ENCODE measurements around the gene CD82.

DNA sequence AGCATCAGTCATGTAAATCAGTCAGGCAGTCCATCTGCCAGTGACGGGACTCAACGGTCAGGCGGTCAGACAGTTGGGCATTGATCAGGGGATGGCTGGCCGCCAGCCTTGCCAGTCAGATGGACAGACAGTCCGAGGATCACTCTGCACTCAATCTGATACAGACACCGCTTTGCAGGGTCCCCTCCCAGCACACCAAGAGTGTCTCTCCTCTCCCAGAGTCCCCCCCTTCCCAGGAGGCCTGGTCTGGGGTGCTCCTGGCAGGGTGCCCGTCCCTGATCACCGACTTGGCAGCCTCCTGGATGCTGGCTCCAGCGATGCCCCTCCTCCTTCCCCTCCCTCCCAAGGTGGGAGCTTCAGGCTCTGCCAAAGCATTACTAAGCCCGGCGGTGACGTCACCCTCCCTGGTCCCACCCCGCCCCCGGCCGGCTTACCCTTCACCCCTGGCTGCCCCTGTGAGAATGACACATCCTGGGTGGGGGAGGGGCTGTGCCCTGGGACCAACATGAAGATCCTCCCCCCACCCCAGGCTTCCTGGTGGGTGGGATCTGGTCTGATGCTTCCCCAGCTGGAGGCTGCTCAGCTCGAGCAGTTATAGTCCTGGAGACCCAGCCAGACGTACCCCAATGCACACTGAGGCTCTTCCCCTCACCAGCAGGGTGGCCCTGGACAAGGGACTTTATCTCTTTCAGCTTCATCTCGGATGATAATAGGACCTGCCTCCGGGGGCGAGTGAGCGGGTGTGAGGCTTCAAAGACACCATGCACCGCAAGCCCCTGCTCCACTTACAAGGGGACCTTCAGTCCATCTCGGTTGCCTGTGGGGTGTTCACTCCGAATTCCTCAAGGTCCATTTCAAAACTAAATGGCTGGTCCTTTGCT lies 69.2 kb downstream of the CD82 start:
- TF ChIP-seq EZH2 (IDR thresholded peaks at IDR 0.05; ENCODE audit: borderline replicate concordance, insufficient read depth, low read depth, low read length, poor library complexity, severe bottlenecking) (no peak), CTCF (IDR thresholded peaks at IDR 0.05) (no peak)
